ENCODE results near the gene AGBL3.

GRCh38 chr7:135178364-135178763, 192.1 kb downstream of the AGBL3 start:
- no peak for TF ChIP-seq POLR2A (IDR thresholded peaks at IDR 0.05)
- TF ChIP-seq, protein P1, sequence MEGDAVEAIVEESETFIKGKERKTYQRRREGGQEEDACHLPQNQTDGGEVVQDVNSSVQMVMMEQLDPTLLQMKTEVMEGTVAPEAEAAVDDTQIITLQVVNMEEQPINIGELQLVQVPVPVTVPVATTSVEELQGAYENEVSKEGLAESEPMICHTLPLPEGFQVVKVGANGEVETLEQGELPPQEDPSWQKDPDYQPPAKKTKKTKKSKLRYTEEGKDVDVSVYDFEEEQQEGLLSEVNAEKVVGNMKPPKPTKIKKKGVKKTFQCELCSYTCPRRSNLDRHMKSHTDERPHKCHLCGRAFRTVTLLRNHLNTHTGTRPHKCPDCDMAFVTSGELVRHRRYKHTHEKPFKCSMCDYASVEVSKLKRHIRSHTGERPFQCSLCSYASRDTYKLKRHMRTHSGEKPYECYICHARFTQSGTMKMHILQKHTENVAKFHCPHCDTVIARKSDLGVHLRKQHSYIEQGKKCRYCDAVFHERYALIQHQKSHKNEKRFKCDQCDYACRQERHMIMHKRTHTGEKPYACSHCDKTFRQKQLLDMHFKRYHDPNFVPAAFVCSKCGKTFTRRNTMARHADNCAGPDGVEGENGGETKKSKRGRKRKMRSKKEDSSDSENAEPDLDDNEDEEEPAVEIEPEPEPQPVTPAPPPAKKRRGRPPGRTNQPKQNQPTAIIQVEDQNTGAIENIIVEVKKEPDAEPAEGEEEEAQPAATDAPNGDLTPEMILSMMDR (IDR thresholded peaks at IDR 0.05) = no peak
